ENCODE data around the gene DOHH.

The DOHH gene

GRCh38 chr19:3480383-3481091, 19.9 kb downstream of the DOHH start, which contains the start of gene SMIM24:
SMIM24 (minus strand) TSS chr19:3480525; CDS start chr19:3480463, 62 bp downstream.
- TF ChIP-seq CTCF (IDR thresholded peaks at IDR 0.05; ENCODE audit: control insufficient read depth, extremely low read depth, insufficient read depth): no peak
- H3K4me3 ChIP-seq (ENCODE audit: low read depth, low read length): no peak within 1 kb of the TSS
- DNase-seq (ENCODE audit: low read depth): no peak

- H3K4me3 ChIP-seq (ENCODE audit: low read depth, low read length): no peak overlapping the region
- no peak for DNase-seq (ENCODE audit: low read depth)
Measured at GRCh38 chr19:3479834-3480215, 20.6 kb downstream of the DOHH start.

GRCh38 chr19:3479177-3479833, 21.2 kb downstream of the DOHH start:
- no peak for DNase-seq (ENCODE audit: low read depth)
- no peak overlapping the region for H3K4me3 ChIP-seq (ENCODE audit: low read depth, low read length)
- no peak for TF ChIP-seq CTCF (IDR thresholded peaks at IDR 0.05; ENCODE audit: control insufficient read depth, extremely low read depth, insufficient read depth)

More at GRCh38 chr19:3479834-3480215, 20.6 kb downstream of the DOHH start:
- no peak for TF ChIP-seq CTCF (IDR thresholded peaks at IDR 0.05; ENCODE audit: control insufficient read depth, extremely low read depth, insufficient read depth)

GRCh38 chr19:3478409-3479176, 21.9 kb downstream of the DOHH start:
- DNase-seq (ENCODE audit: low read depth): no peak
- H3K4me3 ChIP-seq (ENCODE audit: low read depth, low read length): no peak overlapping the region
- TF ChIP-seq CTCF (IDR thresholded peaks at IDR 0.05; ENCODE audit: control insufficient read depth, extremely low read depth, insufficient read depth): no peak

- no peak overlapping the region for H3K4me3 ChIP-seq (ENCODE audit: low read depth, low read length)
- no peak for TF ChIP-seq CTCF (IDR thresholded peaks at IDR 0.05; ENCODE audit: control insufficient read depth, extremely low read depth, insufficient read depth)
- DNase-seq (ENCODE audit: low read depth): no peak
Measured at GRCh38 chr19:3477951-3478350, 22.5 kb downstream of the DOHH start.

GRCh38 chr19:3477506-3477905, 23.0 kb downstream of the DOHH start:
- no peak for DNase-seq (ENCODE audit: low read depth)
- H3K4me3 ChIP-seq (ENCODE audit: low read depth, low read length): no peak overlapping the region

More at GRCh38 chr19:3477506-3477905, 23.0 kb downstream of the DOHH start:
- TF ChIP-seq CTCF (IDR thresholded peaks at IDR 0.05; ENCODE audit: control insufficient read depth, extremely low read depth, insufficient read depth): no peak

Measured in LNCaP clone FGC (cell line).